Fibroblast of pulmonary artery (primary cell): ENCODE measurements around the gene ZW10.
"Not testable (repeated sequence)": the region's sequence is repeated elsewhere in the genome, so short reads cannot be mapped to it uniquely, and the experiment has no call there.

Source experiments
- DNase-seq: peaks from one replicate; pipeline ENCODE4 v3.0.0-alpha.2; 2010; ENCODE audit warnings: low read depth
- H3K4me3 ChIP-seq: replicated peaks from 2 replicates; pipeline ENCODE4 v1.5.1; 2011; ENCODE audit warnings: low read depth, mild to moderate bottlenecking, control low read depth, low read length, moderate library complexity
- CTCF ChIP-seq: IDR thresholded peaks from 2 replicates; pipeline ENCODE4 v1.5.1; 2011; ENCODE audit warnings: mild to moderate bottlenecking, control low read depth, low read length, inconsistent platforms; ENCODE audit errors: missing control alignments

Gene ZW10

GRCh38 chr11:113764527-113765219 lies 8.8 kb downstream of the ZW10 start:
- no peak overlapping the region for H3K4me3 ChIP-seq
- no peak for TF ChIP-seq CTCF
- DNase-seq, result no peak

DNA sequence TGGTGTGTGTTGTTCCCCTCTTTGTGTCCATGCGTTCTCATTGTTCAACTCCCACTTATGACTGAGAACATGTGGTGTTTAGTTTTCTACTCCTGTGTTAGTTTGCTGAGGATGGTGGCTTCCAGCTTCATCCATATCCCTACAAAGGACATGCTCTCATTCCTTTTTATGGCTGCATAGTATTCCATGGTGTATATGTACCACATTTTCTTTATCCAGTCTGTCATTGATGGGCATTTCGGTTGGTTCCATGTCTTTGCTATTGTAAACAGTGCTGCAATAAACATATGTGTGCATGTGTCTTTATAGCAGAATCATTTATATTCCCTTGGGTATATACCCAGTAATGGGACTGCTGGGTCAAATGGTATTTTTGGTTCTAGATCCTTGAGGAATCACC lies 10.5 kb downstream of the ZW10 start:
- DNase-seq, H3K4me3 ChIP-seq: not testable (repeated sequence)

GRCh38 chr11:113760241-113760640 lies 13.3 kb downstream of the ZW10 start:
- no peak for TF ChIP-seq CTCF
- no peak for DNase-seq
- no peak overlapping the region for H3K4me3 ChIP-seq

DNA sequence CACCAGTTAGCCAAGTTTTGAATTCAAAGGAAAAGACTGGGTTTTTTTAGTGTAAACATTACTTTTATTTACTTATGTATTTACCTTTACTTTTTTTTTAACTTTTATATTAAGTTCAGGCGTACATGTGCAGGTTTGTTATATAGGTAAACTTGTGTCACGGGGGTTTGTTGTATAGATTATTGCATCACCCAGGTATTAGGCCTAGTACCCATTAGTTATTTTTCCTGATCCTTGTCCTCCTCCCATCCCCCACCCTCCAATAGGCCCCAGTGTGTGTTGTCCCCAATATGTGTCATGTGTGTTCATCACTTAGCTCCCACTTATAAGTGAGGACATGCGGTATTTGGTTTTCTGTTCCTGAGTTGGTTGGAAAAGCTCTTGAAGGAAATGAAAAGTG lies 20.6 kb downstream of the ZW10 start:
- no peak overlapping the region for H3K4me3 ChIP-seq
- no peak for DNase-seq
- no peak for TF ChIP-seq CTCF

DNA sequence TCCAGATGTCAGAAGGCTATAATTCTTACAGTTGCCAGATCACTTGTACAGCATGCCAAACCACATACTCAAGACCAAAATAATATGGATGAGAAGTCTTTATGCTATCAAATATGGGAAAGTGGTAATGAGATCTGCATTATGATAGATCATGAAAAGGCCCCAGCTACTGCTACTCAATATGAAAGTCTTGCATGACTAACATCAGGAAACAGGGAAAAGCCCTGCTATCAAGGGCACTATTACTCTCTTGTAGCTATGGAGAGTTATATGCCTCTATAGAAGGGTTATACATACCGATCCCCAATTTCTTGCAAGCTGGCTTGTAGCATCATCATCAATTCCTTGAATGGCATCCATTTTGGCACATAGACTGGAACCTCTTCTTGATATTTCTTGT lies 37.2 kb downstream of the ZW10 start:
- DNase-seq, result no peak
- no peak for TF ChIP-seq CTCF
- H3K4me3 ChIP-seq, result no peak overlapping the region

DNA sequence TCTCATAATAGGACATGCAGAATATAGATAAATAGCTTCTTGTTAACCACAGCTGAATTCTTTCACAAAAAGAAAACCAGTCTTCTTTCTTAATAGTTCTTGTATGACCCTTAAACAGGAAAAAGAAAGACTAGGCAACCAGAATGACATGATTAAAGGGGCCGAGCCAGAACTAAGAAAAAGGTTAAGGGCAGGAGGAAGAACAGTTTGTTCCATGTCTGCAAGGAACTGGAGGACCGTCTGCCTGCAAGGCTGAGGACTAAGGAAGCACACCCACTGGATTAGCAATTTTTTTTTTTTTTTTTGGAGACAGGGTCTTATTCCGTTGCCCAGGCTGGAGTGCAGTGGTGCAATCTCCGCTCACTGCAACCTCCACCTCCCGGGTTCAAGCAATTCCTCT lies 41.4 kb downstream of the ZW10 start:
- no peak for DNase-seq
- TF ChIP-seq CTCF, result no peak

DNA sequence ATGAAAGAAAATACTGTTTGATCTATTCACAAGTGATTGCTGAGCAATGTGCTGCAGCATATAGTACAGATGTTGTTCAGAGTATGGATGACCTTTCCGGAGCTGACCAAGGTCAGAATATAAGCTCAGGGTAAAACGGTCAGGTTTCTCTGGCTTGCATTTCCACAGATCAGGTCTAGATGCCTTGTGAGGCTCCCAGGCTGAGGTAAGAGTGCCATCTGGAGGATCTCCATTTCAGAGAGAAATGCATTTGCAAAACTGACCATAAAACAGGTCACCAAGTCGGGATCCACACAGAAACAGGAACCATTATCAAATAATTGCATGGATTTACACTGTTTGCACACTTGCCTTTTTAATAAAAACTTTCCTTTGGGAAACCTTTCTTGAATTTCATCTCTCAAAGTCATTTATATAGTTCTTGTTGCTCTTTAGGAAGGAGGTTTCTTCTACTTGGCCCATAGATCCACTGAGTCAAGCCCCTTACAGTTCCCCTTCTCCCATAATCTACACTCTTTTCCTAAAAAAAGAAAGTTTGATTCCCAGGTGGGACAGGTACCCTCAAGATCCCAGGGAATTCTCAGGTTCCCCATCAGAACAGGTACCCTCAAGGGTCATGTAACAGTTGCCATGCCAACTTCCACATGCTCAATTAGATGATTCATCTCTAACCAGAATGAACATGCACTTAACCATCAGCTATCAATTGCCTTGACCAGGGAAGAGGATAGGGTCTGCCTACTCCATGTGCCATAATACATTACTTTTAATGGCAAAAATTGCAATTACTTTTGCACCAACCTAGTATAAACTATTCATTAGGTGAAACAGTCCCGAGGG lies 42.4 kb downstream of the ZW10 start:
- DNase-seq, result peak; percentile 72
- peak; percentile 57 for TF ChIP-seq CTCF
- H3K4me3 ChIP-seq, result no peak overlapping the region

More for the DNA sequence above, 41.4 kb downstream of the ZW10 start:
- no peak overlapping the region for H3K4me3 ChIP-seq
